Adrenal gland (tissue), 12 donors: Measurements from ENCODE around the gene GRM4. TPM values are rescaled to one million over a fixed set of nuclear protein-coding genes. Genes with fewer than 3 reads are reported as not detected.

Experiments used
- DNase-seq, 7 donors: peaks; one replicate each; pipeline ENCODE4 v3.0.0-alpha.2; 2019 to 2020
- H3K27ac ChIP-seq, 5 donors: fragments of 200-600 bp; sonication (generic) in 4 of 5; 1 replicate in 3 of 5; 2 replicates in 2 of 5; pipeline versions ENCODE4 v1.5.1 to v1.8.0; 2016 to 2020; ENCODE audit warnings: mild to moderate bottlenecking in 1 of 5
- H3K27me3 ChIP-seq: fragments of 200-600 bp; 2 replicates; pipeline ENCODE4 v1.8.0; 2021
- H3K36me3 ChIP-seq, 2 donors: fragments of 200-600 bp; replicated peaks in 1 of 2; 1 replicate in 1 of 2; 2 replicates in 1 of 2; pipeline versions ENCODE4 v1.5.1 to v1.8.0; 2018 to 2022
- H3K4me1 ChIP-seq, 2 donors: fragments of 200-600 bp; replicated peaks in 1 of 2; 1 replicate in 1 of 2; 2 replicates in 1 of 2; pipeline versions ENCODE4 v1.5.1 to v1.8.0; 2018 to 2021
- H3K4me3 ChIP-seq, 4 donors: fragments of 200-600 bp; sonication (generic) in 3 of 4; one replicate each; pipeline ENCODE4 v1.5.1; 2016 to 2018
- H3K9me3 ChIP-seq, 3 donors: fragments of 200-600 bp; sonication (generic) in 1 of 3; replicated peaks in 1 of 3; 1 replicate in 2 of 3; 2 replicates in 1 of 3; pipeline versions ENCODE4 v1.5.1 to v1.8.0; 2016 to 2021
- CTCF ChIP-seq, 6 experiments: fragments of 450-650 bp in 4 of 6; fragments of 200-600 bp in 2 of 6; sonication (generic) in 1 of 6; IDR thresholded peaks; 1 replicate in 5 of 6; 2 replicates in 1 of 6; pipeline versions ENCODE4 v1.5.1 to v1.8.0; 2016 to 2021; ENCODE audit warnings: antibody characterized with exemption in 6 of 6, mild to moderate bottlenecking in 2 of 6, moderate library complexity in 1 of 6
- POLR2A ChIP-seq, 2 donors: fragments of 450-650 bp; IDR thresholded peaks; one replicate each; pipeline ENCODE4 v1.6.1; 2017; ENCODE audit warnings: antibody characterized with exemption in 2 of 2, mild to moderate bottlenecking in 2 of 2, moderate library complexity in 1 of 2
- whole genome bisulfite sequencing, 4 donors: extraction: QIAGEN DNeasy Blood & Tissue Kit in 2 of 4; methylation state at CpG; one replicate each; pipeline versions ENCODE4 v1.1.5 to v1.1.7; 2013 to 2017; 5-methylcytosine and 5-hydroxymethylcytosine counted together
- intact Hi-C, 2 donors: fragments of 100-400 bp; cut with DNase I; formaldehyde crosslinking; loops; one replicate each; pipeline versions ENCODE4 v1.14.1 to v1.15.0; 2022 to 2023
- polyA plus RNA-seq, 3 donors: library from polyadenylated mRNA; stranded (reverse); fragments of 200-250 nt in 2 of 3; fragments of 350-450 nt in 1 of 3; fragmentation: Illumina TruSeq in 1 of 3; extraction: RNeasy Lipid Tissue Mini Kit (QIAGEN cat#74804) in 1 of 3; gene quantifications; one replicate each; pipeline ENCODE4 v1.2.3, GENCODE V29; 2013 to 2014
- total RNA-seq, 9 donors: library from RNA; depleted of rRNA in 4 of 9; stranded (reverse); fragments of >200 nt in 4 of 9; fragments of 120-200 nt in 1 of 9; fragmentation: NEBNext Ultra II Directional in 1 of 9; extraction: Animal tissue kit (Norgen Biotek cat#: 25700) in 1 of 9; gene quantifications; one replicate each; pipeline versions ENCODE4 v1.1.0 to v1.2.4, GENCODE V29; 2013 to 2023
- donor health status: healthy with polysubstance abuse.
- donor health status: Bipolar disorder and iron deficiency.
- donor health status: DM: yes; HTN: yes; CAD: no.
- donor health status: DM: no; HTN: no; CAD: no.
- donor health status: DM: no; HTN: no; CAD: no.
- donor health status: DM: yes; HTN: yes; CAD: no.

The GRM4 gene
- total and polyA plus RNA-seq, 12 donors = 0.06 TPM; not detected in 11

GRCh38 chr6:34095136-34095505 lies 50.8 kb downstream of the GRM4 start:
- no peaks in the 10 kb centered on the region for H3K36me3 ChIP-seq
- no peak for DNase-seq
- intact Hi-C loops = no loop called here
- 63 to 74% (median 66%) methylated on average over 3 to 7 of the region's 7 CpGs for WGBS, 4 donors
- no peaks in the 10 kb centered on the region for H3K4me1 ChIP-seq
- H3K27me3 ChIP-seq = no peaks in the 10 kb centered on the region
- no peaks in the 10 kb centered on the region for H3K9me3 ChIP-seq
- no peak overlapping the region for H3K4me3 ChIP-seq
- no peak for TF ChIP-seq CTCF (IDR thresholded peaks at IDR 0.05)
- TF ChIP-seq POLR2A (IDR thresholded peaks at IDR 0.05) = no peak
- H3K27ac ChIP-seq = no peak overlapping the region

GRCh38 chr6:34094474-34095135 lies 51.3 kb downstream of the GRM4 start:
- intact Hi-C loops = no loop called here
- 23 to 45% (median 35%) methylated on average over 6 to 12 of the region's 12 CpGs for WGBS, 4 donors

DNA sequence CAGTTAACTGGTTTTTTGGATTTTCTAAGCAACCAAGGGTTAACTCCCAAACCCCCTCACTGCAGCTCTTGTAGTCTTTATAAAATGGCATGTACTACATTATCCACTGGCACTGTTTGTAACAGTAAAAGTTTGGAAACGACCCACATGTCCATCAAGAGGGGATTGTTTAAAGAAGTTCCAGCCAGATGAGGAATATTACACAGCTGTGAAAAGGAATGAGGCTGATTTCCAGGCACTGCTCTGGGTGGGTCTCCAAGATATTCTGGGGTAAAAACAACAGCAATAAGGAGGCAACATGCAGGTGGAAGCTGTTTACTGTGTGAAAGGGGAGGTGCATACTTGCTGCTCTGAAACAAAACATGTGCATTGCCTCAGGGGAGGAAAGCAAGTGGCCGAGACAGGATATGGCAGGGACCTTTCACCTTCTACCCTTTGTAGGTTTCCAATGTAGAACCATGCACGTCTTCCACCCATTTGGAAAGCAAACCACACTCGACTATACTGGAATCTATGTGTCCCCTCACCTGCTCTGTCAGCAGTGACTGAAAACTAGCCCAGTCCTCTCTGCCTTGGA lies 51.9 kb downstream of the GRM4 start:
- no peaks in the 10 kb centered on the region for H3K9me3 ChIP-seq
- H3K27me3 ChIP-seq = no peaks in the 10 kb centered on the region
- no peak overlapping the region for H3K27ac ChIP-seq
- TF ChIP-seq POLR2A (IDR thresholded peaks at IDR 0.05) (no peak), CTCF (IDR thresholded peaks at IDR 0.05) (no peak)
- DNase-seq = no peak
- no peaks in the 10 kb centered on the region for H3K4me1 ChIP-seq
- H3K36me3 ChIP-seq = no peaks in the 10 kb centered on the region
- H3K4me3 ChIP-seq = no peak overlapping the region
- 37 to 47% (median 42%) methylated on average over 2 to 4 of the region's 4 CpGs for whole genome bisulfite sequencing, 4 donors
- intact Hi-C loops = no loop called here

More at GRCh38 chr6:34094474-34095135, 51.3 kb downstream of the GRM4 start:
- Histone ChIP-seq H3K27me3 (no peaks in the 10 kb centered on the region), H3K9me3 (no peaks in the 10 kb centered on the region), H3K36me3 (no peaks in the 10 kb centered on the region), H3K4me1 (no peaks in the 10 kb centered on the region), H3K4me3 (no peak overlapping the region), H3K27ac (no peak overlapping the region)
- no peak for DNase-seq
- TF ChIP-seq CTCF (IDR thresholded peaks at IDR 0.05) (no peak), POLR2A (IDR thresholded peaks at IDR 0.05) (no peak)

- 82 to 88% (median 86%) methylated on average over 6 of the region's 6 CpGs for WGBS, 4 donors
- intact Hi-C loops = no loop called here
- H3K27me3 ChIP-seq = no peaks in the 10 kb centered on the region
Measured at GRCh38 chr6:34093206-34093605, 52.7 kb downstream of the GRM4 start.

More at GRCh38 chr6:34093206-34093605, 52.7 kb downstream of the GRM4 start:
- H3K4me3 ChIP-seq = no peak overlapping the region
- no peak overlapping the region for H3K27ac ChIP-seq
- TF ChIP-seq CTCF (IDR thresholded peaks at IDR 0.05) = no peak
- no peak for TF ChIP-seq POLR2A (IDR thresholded peaks at IDR 0.05)
- H3K36me3 ChIP-seq = no peaks in the 10 kb centered on the region
- no peak for DNase-seq
- no peaks in the 10 kb centered on the region for H3K9me3 ChIP-seq
- H3K4me1 ChIP-seq = no peaks in the 10 kb centered on the region
